ENCODE results near the gene AP4B1.

Gene AP4B1

GRCh38 chr1:113917400-113918082 is 12.9 kb upstream of the AP4B1 start:
- H3K27me3 Mint-ChIP-seq: no peaks in the 10 kb centered on the region
- H3K36me3 Mint-ChIP-seq: no peaks in the 10 kb centered on the region

DNA sequence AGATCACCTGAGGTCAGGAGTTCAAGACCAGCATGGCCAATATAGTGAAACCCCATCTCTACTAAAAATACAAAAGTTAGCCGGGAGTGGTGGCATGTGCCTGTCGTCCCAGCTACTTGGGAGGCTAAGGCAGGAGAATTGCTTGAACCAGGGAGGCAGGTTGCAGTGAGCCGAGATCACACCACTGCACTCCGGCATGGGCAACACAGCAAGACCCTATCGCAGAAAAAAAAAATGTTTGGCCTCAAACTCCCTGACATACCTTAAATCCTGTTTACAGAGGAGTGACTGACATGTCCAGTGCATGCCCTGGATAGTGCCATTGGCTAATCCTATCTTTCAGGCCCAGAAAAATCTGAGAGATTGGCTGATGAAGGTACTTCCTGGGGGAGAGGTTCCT is 12.4 kb upstream of the AP4B1 start:
- H3K27me3 Mint-ChIP-seq: no peaks in the 10 kb centered on the region
- H3K4me1 Mint-ChIP-seq (ENCODE audit: low read depth): no peaks in the 10 kb centered on the region
- no peaks in the 10 kb centered on the region for H3K9me3 Mint-ChIP-seq (ENCODE audit: low read depth)
- no peak overlapping the region for H3K4me3 Mint-ChIP-seq
- no peak overlapping the region for H3K27ac Mint-ChIP-seq
- H3K36me3 Mint-ChIP-seq: no peaks in the 10 kb centered on the region

More at GRCh38 chr1:113917400-113918082, 12.9 kb upstream of the AP4B1 start:
- H3K4me1 Mint-ChIP-seq (ENCODE audit: low read depth): no peaks in the 10 kb centered on the region
- H3K27ac Mint-ChIP-seq: no peak overlapping the region
- H3K9me3 Mint-ChIP-seq (ENCODE audit: low read depth): no peaks in the 10 kb centered on the region
- no peak overlapping the region for H3K4me3 Mint-ChIP-seq

DNA sequence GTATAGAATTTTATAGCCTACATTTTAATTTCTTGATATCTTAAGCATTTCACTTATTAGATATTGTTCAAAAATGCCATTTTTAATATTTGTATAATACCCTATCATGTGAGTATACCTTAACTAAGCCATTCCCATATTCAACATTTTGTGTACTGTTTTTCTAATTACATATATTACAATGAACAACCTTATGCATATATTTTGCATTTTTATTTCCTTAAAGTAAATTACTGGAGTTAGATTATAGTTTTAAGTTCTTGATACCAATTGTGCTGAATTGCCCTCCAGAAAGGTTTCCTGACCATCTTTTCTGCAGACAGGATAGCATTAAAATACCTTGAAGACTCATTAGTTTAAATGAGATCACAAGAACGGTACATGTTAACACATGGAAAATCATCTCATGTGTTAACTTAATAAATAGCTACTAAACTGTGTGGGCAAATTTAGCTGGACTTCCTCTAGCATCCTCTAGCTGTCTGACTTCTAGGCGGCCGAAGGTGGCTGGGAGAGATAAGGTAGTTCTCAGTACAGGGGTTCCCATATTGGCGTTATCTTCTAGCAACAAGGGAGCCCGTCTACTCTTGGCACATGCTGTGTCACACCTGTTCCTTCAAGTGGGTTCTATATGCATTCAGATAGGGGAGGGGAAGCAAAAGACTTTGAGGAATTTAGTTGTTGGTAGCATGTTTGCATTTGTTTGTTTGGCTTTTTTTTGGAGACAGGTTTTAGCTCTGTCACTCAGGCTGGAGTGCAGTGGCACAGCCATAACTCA is 9.5 kb upstream of the AP4B1 start:
- Mint-ChIP-seq H3K9me3 (ENCODE audit: low read depth) (no peaks in the 10 kb centered on the region), H3K27me3 (no peaks in the 10 kb centered on the region), H3K4me3 (no peak overlapping the region), H3K27ac (no peak overlapping the region), H3K36me3 (peaks cover 2% of the 10 kb centered on the region), H3K4me1 (ENCODE audit: low read depth) (peaks cover 3% of the 10 kb centered on the region)

DNA sequence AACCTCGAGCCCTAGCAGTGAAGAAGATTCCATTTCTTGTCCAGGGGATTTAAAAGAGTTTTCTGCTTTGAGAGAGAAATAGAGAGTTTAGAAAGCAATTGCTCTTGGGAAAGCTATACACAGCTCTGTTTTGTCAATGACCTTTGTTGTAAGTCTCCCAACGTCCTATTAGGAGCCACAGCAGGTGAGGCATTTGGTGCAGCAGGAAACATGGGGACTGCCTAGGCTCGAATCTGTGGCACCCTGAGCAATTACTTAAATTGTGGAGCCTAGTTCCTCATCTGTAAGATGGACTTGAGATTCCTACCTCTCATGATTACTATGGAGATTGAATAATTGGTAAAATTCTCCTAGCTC is 8.7 kb upstream of the AP4B1 start:
- Mint-ChIP-seq H3K27ac (no peak overlapping the region), H3K27me3 (no peaks in the 10 kb centered on the region), H3K4me3 (no peak overlapping the region), H3K9me3 (ENCODE audit: low read depth) (no peaks in the 10 kb centered on the region), H3K4me1 (ENCODE audit: low read depth) (peaks cover 4% of the 10 kb centered on the region), H3K36me3 (peaks cover 4% of the 10 kb centered on the region)

GRCh38 chr1:113912594-113913311 is 8.2 kb upstream of the AP4B1 start:
- Mint-ChIP-seq H3K36me3 (peaks cover 4% of the 10 kb centered on the region), H3K9me3 (ENCODE audit: low read depth) (no peaks in the 10 kb centered on the region), H3K27me3 (no peaks in the 10 kb centered on the region), H3K4me3 (no peak overlapping the region), H3K27ac (no peak overlapping the region), H3K4me1 (ENCODE audit: low read depth) (peaks cover 8% of the 10 kb centered on the region)

GRCh38 chr1:113905435-113905861 is 849 bp upstream of the AP4B1 start:
- no peaks in the 10 kb centered on the region for H3K27me3 Mint-ChIP-seq
- peak overlapping the region; percentile 99 for H3K4me3 Mint-ChIP-seq
- H3K27ac Mint-ChIP-seq: peak overlapping the region; percentile 100
- no peaks in the 10 kb centered on the region for H3K9me3 Mint-ChIP-seq (ENCODE audit: low read depth)
- peaks cover 11% of the 10 kb centered on the region for H3K36me3 Mint-ChIP-seq
- peaks cover 47% of the 10 kb centered on the region for H3K4me1 Mint-ChIP-seq (ENCODE audit: low read depth)

DNA sequence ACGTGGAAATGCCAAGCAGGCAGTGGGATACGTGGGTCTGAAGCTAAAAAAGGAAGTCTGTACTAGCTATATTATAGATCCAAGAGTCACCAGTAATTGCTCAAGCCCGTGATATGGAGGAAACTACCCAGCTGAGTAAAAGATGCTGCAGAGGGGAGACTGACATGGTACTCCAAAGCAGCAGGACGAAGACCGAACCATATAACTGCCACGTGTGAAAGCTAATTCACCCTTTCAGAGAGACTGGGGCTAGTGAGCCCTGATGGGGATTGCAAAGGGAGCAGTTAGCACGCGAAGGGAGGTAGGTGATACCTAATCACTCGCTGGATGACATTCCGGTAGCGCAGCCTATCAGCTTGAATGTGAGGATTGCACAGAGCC is 316 bp downstream of the AP4B1 start:
- peaks cover 58% of the 10 kb centered on the region for H3K4me1 Mint-ChIP-seq (ENCODE audit: low read depth)
- no peaks in the 10 kb centered on the region for H3K27me3 Mint-ChIP-seq
- H3K4me3 Mint-ChIP-seq: peak overlapping the region; percentile 99
- no peaks in the 10 kb centered on the region for H3K9me3 Mint-ChIP-seq (ENCODE audit: low read depth)
- H3K36me3 Mint-ChIP-seq: peaks cover 17% of the 10 kb centered on the region
- peak overlapping the region; percentile 100 for H3K27ac Mint-ChIP-seq

DNA sequence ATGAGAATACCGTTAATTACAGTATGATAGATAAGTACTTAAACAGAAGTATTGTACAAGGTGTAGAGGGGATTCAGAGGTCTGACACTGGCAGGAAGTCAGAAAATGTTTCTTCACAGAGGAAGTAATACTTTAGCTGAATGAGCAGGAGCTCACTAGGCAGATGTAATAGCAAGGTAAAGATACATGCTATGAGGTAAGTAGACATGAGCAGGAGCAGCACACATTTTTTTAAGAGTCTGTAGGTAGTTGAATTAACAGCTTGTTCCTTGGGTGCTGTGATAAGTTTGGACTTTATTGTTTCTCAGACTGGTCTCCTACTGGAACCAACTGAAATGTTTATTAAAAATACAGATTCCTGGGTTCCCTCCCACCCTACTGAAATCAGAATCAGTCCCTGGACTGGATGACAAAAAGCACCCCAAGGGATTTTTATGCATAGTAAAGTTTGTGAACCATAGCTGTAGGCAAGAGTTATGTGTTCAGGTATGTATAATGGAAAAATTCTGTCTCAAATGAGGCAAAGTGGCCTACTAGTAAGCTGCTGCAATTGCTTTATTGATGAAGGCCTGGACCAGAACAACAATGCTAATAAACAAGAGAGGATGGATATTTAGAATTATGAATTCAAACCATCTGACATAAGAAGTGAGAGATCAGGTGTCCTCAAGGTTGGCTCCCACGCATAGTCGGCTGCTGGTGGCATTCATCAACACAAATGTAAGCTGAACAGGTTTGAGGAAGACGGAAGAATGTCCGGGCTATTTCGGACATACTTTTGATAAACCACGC is 902 bp downstream of the AP4B1 start:
- Mint-ChIP-seq H3K27ac (peak overlapping the region; percentile 100), H3K9me3 (ENCODE audit: low read depth) (no peaks in the 10 kb centered on the region), H3K27me3 (no peaks in the 10 kb centered on the region), H3K4me3 (peak overlapping the region; percentile 99), H3K36me3 (peaks cover 16% of the 10 kb centered on the region), H3K4me1 (ENCODE audit: low read depth) (peaks cover 62% of the 10 kb centered on the region)

- H3K4me1 Mint-ChIP-seq (ENCODE audit: low read depth): peaks cover 61% of the 10 kb centered on the region
- H3K27ac Mint-ChIP-seq: peak overlapping the region; percentile 30
- H3K9me3 Mint-ChIP-seq (ENCODE audit: low read depth): no peaks in the 10 kb centered on the region
- no peaks in the 10 kb centered on the region for H3K27me3 Mint-ChIP-seq
- peaks cover 19% of the 10 kb centered on the region for H3K36me3 Mint-ChIP-seq
- no peak overlapping the region for H3K4me3 Mint-ChIP-seq
These were observed 3.4 kb downstream of the AP4B1 start for GRCh38 chr1:113901191-113901590.

- Mint-ChIP-seq H3K9me3 (ENCODE audit: low read depth) (no peaks in the 10 kb centered on the region), H3K4me1 (ENCODE audit: low read depth) (peaks cover 55% of the 10 kb centered on the region), H3K27ac (peak overlapping the region; percentile 41)
These were observed 5.5 kb downstream of the AP4B1 start for GRCh38 chr1:113899111-113899510.

GRCh38 chr1:113898241-113898814 is 6.3 kb downstream of the AP4B1 start:
- no peak overlapping the region for H3K4me3 Mint-ChIP-seq
- H3K27ac Mint-ChIP-seq: peak overlapping the region; percentile 81

More at GRCh38 chr1:113899111-113899510, 5.5 kb downstream of the AP4B1 start:
- Mint-ChIP-seq H3K4me3 (no peak overlapping the region), H3K27me3 (no peaks in the 10 kb centered on the region), H3K36me3 (peaks cover 22% of the 10 kb centered on the region)

GRCh38 chr1:113895961-113896360 is 8.6 kb downstream of the AP4B1 start:
- no peak overlapping the region for H3K27ac Mint-ChIP-seq
- no peak overlapping the region for H3K4me3 Mint-ChIP-seq
- H3K36me3 Mint-ChIP-seq: peaks cover 16% of the 10 kb centered on the region
- H3K4me1 Mint-ChIP-seq (ENCODE audit: low read depth): peaks cover 25% of the 10 kb centered on the region
- H3K27me3 Mint-ChIP-seq: no peaks in the 10 kb centered on the region
- no peaks in the 10 kb centered on the region for H3K9me3 Mint-ChIP-seq (ENCODE audit: low read depth)

More at GRCh38 chr1:113898241-113898814, 6.3 kb downstream of the AP4B1 start:
- peaks cover 48% of the 10 kb centered on the region for H3K4me1 Mint-ChIP-seq (ENCODE audit: low read depth)
- peaks cover 22% of the 10 kb centered on the region for H3K36me3 Mint-ChIP-seq
- no peaks in the 10 kb centered on the region for H3K9me3 Mint-ChIP-seq (ENCODE audit: low read depth)
- no peaks in the 10 kb centered on the region for H3K27me3 Mint-ChIP-seq

- Mint-ChIP-seq H3K36me3 (peaks cover 19% of the 10 kb centered on the region), H3K9me3 (ENCODE audit: low read depth) (no peaks in the 10 kb centered on the region), H3K27me3 (no peaks in the 10 kb centered on the region), H3K4me1 (ENCODE audit: low read depth) (peaks cover 26% of the 10 kb centered on the region), H3K27ac (peak overlapping the region; percentile 51), H3K4me3 (no peak overlapping the region)
These were observed 9.5 kb downstream of the AP4B1 start for GRCh38 chr1:113895098-113895497.

DNA sequence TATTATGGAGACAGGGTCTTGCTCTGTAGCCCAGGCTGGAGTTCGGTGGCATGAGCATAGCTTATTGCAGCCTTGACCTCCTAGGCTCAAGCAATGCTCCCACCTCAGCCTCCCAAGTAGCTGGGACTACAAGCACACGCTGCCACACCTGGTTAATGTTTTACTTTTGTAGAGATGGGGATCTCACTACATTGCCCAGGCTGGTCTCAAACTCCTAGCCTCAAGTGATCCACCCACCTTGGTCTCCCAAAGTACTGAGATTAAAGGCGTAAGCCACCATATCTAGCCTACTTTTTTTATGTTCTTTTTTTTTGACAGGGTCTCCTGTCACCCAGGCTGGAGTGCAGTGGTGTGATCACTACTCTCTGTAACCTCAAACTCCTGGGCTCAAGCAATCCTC is 11.3 kb downstream of the AP4B1 start:
- H3K36me3 Mint-ChIP-seq: peaks cover 10% of the 10 kb centered on the region
- H3K4me1 Mint-ChIP-seq (ENCODE audit: low read depth): peaks cover 9% of the 10 kb centered on the region
- no peaks in the 10 kb centered on the region for H3K27me3 Mint-ChIP-seq
- H3K4me3 Mint-ChIP-seq: no peak overlapping the region
- peak overlapping the region; percentile 73 for H3K27ac Mint-ChIP-seq
- H3K9me3 Mint-ChIP-seq (ENCODE audit: low read depth): no peaks in the 10 kb centered on the region

All from activated naive CD8-positive, alpha-beta T cell (primary cell).